ENCODE measurements around the gene RRP15. TPM values are rescaled to one million over a fixed set of nuclear protein-coding genes. Genes with fewer than 3 reads are reported as not detected.
A peak's percentile ranks its signal among the peaks of the same experiment; 100 is the strongest.

Gene RRP15
- total and polyA plus RNA-seq, 2 donors (not counting 1 experiment from before 2014, with no cell fraction given) = 6.9 to 8.6 TPM

DNA sequence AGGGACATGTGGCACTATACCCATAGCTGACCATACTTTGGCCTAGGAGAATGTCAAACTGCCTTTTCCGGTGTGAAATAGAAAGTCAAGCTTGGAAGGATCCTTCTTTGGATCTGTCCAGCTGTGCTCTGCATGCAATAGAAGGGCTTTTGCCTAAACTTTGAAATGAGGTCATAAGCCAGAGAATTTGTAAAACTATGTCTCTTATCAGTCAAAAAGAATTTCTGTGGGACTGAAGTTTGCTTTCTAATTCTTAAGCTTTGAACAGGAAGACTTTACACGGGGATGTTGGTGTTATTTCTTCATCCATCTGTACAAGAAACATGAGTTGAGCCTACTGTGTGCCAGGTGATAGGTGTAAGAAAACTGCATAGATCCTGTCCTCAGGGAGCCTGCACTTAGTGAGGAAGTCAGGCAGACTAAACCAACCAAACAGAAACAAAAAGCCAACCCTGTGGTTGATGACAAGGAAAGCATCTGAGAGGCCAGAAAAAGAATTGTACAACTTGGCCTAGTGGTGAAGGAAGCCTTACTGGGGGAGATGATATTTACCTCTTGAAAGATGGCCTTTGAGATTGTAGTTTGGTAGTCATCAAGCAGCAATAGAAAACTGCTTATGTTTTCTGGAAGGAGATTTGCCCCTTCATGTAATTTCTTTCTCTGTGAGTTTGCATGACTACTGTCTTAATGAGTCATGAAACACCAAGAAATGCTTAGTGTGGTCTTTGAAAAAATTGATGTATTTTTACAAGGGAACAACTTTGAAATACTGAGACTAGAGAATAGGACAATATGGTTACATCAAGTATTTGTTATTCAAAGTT lies 84.8 kb downstream of the RRP15 start:
- Histone ChIP-seq H3K4me3 (replicated peaks in 1 of 4; ENCODE audit: control extremely low read depth in 1 of 4, insufficient read depth in 1 of 4, low read depth in 3 of 4, low read length in 4 of 4) (no peak overlapping the region), H4K20me1 (ENCODE audit: control insufficient read depth, extremely low read depth, insufficient read depth, low read length) (no peaks in the 10 kb centered on the region), H3K79me2 (ENCODE audit: control insufficient read depth, insufficient read depth, low read length) (no peaks in the 10 kb centered on the region), H3K9me3 (ENCODE audit: control insufficient read depth, insufficient read depth, low read depth, low read length) (no peaks in the 10 kb centered on the region), H3K4me2 (ENCODE audit: extremely low read depth, insufficient read depth, low read length) (peak overlapping the region; percentile 54), H3K27me3 (ENCODE audit: control insufficient read depth, insufficient read depth, low read length) (no peaks in the 10 kb centered on the region), H2AFZ (ENCODE audit: low read length) (no peak overlapping the region), H3K27ac (ENCODE audit: insufficient read depth, low read length) (peak overlapping the region; percentile 79), H3K9ac (ENCODE audit: insufficient read depth, low read length) (peak overlapping the region; percentile 5), H3K36me3 (ENCODE audit: control insufficient read depth, insufficient read depth, low read length) (no peaks in the 10 kb centered on the region), H3K4me1 (ENCODE audit: control insufficient read depth, extremely low read depth, insufficient read depth, low read length) (peaks cover 32% of the 10 kb centered on the region)
- no peak for TF ChIP-seq EZH2 (IDR thresholded peaks at IDR 0.05; ENCODE audit: low read length, missing control alignments)
- TF ChIP-seq, protein P1, sequence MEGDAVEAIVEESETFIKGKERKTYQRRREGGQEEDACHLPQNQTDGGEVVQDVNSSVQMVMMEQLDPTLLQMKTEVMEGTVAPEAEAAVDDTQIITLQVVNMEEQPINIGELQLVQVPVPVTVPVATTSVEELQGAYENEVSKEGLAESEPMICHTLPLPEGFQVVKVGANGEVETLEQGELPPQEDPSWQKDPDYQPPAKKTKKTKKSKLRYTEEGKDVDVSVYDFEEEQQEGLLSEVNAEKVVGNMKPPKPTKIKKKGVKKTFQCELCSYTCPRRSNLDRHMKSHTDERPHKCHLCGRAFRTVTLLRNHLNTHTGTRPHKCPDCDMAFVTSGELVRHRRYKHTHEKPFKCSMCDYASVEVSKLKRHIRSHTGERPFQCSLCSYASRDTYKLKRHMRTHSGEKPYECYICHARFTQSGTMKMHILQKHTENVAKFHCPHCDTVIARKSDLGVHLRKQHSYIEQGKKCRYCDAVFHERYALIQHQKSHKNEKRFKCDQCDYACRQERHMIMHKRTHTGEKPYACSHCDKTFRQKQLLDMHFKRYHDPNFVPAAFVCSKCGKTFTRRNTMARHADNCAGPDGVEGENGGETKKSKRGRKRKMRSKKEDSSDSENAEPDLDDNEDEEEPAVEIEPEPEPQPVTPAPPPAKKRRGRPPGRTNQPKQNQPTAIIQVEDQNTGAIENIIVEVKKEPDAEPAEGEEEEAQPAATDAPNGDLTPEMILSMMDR (conservative IDR thresholded peaks at IDR 0.05 in 1 of 2, IDR thresholded peaks at IDR 0.05 in 1 of 2; ENCODE audit: low read depth in 1 of 2, low read length in 2 of 2) = no peak
- DNase-seq (ENCODE audit: low read depth in 2 of 2) = peak; percentile 65 to 90

- Histone ChIP-seq H3K79me2 (ENCODE audit: control insufficient read depth, insufficient read depth, low read length) (no peaks in the 10 kb centered on the region), H3K4me3 (replicated peaks in 1 of 4; ENCODE audit: control extremely low read depth in 1 of 4, insufficient read depth in 1 of 4, low read depth in 3 of 4, low read length in 4 of 4) (no peak overlapping the region), H3K4me1 (ENCODE audit: control insufficient read depth, extremely low read depth, insufficient read depth, low read length) (peaks cover 32% of the 10 kb centered on the region), H3K9ac (ENCODE audit: insufficient read depth, low read length) (no peak overlapping the region), H3K27me3 (ENCODE audit: control insufficient read depth, insufficient read depth, low read length) (no peaks in the 10 kb centered on the region), H3K27ac (ENCODE audit: insufficient read depth, low read length) (no peak overlapping the region), H2AFZ (ENCODE audit: low read length) (no peak overlapping the region), H3K4me2 (ENCODE audit: extremely low read depth, insufficient read depth, low read length) (no peak overlapping the region), H3K36me3 (ENCODE audit: control insufficient read depth, insufficient read depth, low read length) (no peaks in the 10 kb centered on the region), H4K20me1 (ENCODE audit: control insufficient read depth, extremely low read depth, insufficient read depth, low read length) (no peaks in the 10 kb centered on the region), H3K9me3 (ENCODE audit: control insufficient read depth, insufficient read depth, low read depth, low read length) (no peaks in the 10 kb centered on the region)
- TF ChIP-seq EZH2 (IDR thresholded peaks at IDR 0.05; ENCODE audit: low read length, missing control alignments) = no peak
- TF ChIP-seq, protein P1 (conservative IDR thresholded peaks at IDR 0.05 in 1 of 2, IDR thresholded peaks at IDR 0.05 in 1 of 2; ENCODE audit: low read depth in 1 of 2, low read length in 2 of 2) = no peak
- peak; percentile 70 to 87 for DNase-seq (ENCODE audit: low read depth in 2 of 2)
Observed at GRCh38 chr1:218371927-218372672, 87.0 kb downstream of the RRP15 start.
